Common myeloid progenitor, CD34-positive (primary cell): ENCODE data around the gene BNC2.
A peak's percentile ranks its signal among the peaks of the same experiment; 100 is the strongest.

Experiments used
- CTCF ChIA-PET: fragments of 350-600 bp; sonication (Branson Sonifier 250); formaldehyde crosslinking; loops from one replicate; lab custom pipeline; 2021; ENCODE audit warnings: antibody characterized with exemption; lab: Charles Lee
- POLR2A ChIA-PET: fragments of 350-600 bp; sonication (Branson Sonifier 250); formaldehyde crosslinking; loops from one replicate; lab custom pipeline; 2021; ENCODE audit warnings: antibody characterized with exemption; lab: Charles Lee
- DNase-seq, 3 donors: peaks; one replicate each; pipeline versions ENCODE4 v3.0.0 to v3.0.0-alpha.2; 2013
- H3K27ac ChIP-seq, 2 experiments: 1 replicate in 1 of 2; 2 replicates in 1 of 2; pipeline ENCODE4 v1.7.0; 2013; ENCODE audit warnings: inconsistent platforms in 2 of 2, low read length in 2 of 2, mild to moderate bottlenecking in 2 of 2, low read depth in 1 of 2, moderate library complexity in 1 of 2; ENCODE audit not compliant: severe bottlenecking in 2 of 2, insufficient read depth in 1 of 2, poor library complexity in 1 of 2
- H3K27me3 ChIP-seq, 5 experiments: replicated peaks in 2 of 5; 1 replicate in 3 of 5; 2 replicates in 2 of 5; pipeline versions ENCODE4 v1.6.1 to v1.7.0; 2013; ENCODE audit warnings: low read length in 4 of 5, mild to moderate bottlenecking in 2 of 5, moderate library complexity in 2 of 5, inconsistent platforms in 1 of 5; ENCODE audit not compliant: insufficient read depth in 5 of 5, control insufficient read depth in 4 of 5
- H3K36me3 ChIP-seq, 4 experiments: 1 replicate in 2 of 4; 2 replicates in 2 of 4; pipeline versions ENCODE4 v1.6.1 to v1.7.0; 2013; ENCODE audit warnings: low read length in 3 of 4, control low read depth in 1 of 4, mild to moderate bottlenecking in 1 of 4; ENCODE audit not compliant: control insufficient read depth in 4 of 4, insufficient read depth in 4 of 4
- H3K4me1 ChIP-seq, 4 experiments: 1 replicate in 3 of 4; 2 replicates in 1 of 4; pipeline versions ENCODE4 v1.6.1 to v1.7.1; 2013; ENCODE audit warnings: low read length in 3 of 4, mild to moderate bottlenecking in 3 of 4, control low read depth in 1 of 4, inconsistent platforms in 1 of 4, moderate library complexity in 1 of 4; ENCODE audit not compliant: control insufficient read depth in 4 of 4, insufficient read depth in 4 of 4; ENCODE audit errors: control extremely low read depth in 1 of 4
- H3K4me3 ChIP-seq, 7 experiments: 1 replicate in 4 of 7; 2 replicates in 3 of 7; pipeline versions ENCODE4 v1.5.1 to v1.7.0; 2013; ENCODE audit warnings: mild to moderate bottlenecking in 7 of 7, low read length in 6 of 7, moderate library complexity in 6 of 7, inconsistent platforms in 2 of 7, low read depth in 2 of 7, control low read depth in 1 of 7; ENCODE audit not compliant: insufficient read depth in 4 of 7, control insufficient read depth in 1 of 7; ENCODE audit errors: extremely low read depth in 1 of 7
- H3K9me3 ChIP-seq, 5 experiments: 1 replicate in 4 of 5; 2 replicates in 1 of 5; pipeline versions ENCODE4 v1.6.1 to v1.7.1; 2013; ENCODE audit warnings: low read length in 4 of 5, mild to moderate bottlenecking in 2 of 5, inconsistent platforms in 1 of 5, low read depth in 1 of 5, moderate library complexity in 1 of 5; ENCODE audit not compliant: control insufficient read depth in 4 of 5, insufficient read depth in 2 of 5; ENCODE audit errors: control extremely low read depth in 1 of 5
- WGBS: methylation state at CpG from one replicate; pipeline ENCODE4 v1.1.5; 2013; ENCODE audit not compliant: insufficient coverage; 5-methylcytosine and 5-hydroxymethylcytosine counted together

Gene BNC2

DNA sequence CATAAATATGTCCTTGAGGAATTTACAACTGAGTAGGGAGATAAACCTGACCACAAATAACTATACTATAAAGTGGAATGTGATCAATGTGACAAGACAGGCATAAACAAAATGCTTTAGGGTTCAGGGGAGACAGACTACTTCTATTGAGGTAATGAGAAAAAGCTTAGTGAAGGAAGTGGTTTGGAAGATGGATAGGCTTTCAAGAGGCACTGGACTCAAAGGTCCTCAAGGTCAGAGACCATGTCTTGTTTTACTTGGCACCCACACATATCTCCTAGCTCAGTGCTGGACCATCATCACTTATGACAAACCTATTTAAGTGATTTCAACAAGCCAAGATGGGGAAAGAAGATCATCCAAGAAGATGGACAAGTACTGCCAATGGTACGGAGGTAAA lies 257.8 kb downstream of the BNC2 start:
- ChIA-PET CTCF (no interaction called here), POLR2A (interaction anchor here (0.6 kb wide), 1 partner anchor 85 kb away, joined by 3 read pairs; no protein-coding TSS in a partner anchor)
- Histone ChIP-seq H3K36me3 (no peaks in the 10 kb centered on the region), H3K27me3 (peaks cover 0 to 4% (median 2%) of the 10 kb centered on the region in 5 experiments), H3K4me1 (no peaks in the 10 kb centered on the region), H3K27ac (no peak overlapping the region), H3K4me3 (no peak overlapping the region), H3K9me3 (no peaks in the 10 kb centered on the region)
- DNase-seq, result no peak
- 100% methylated on average over 1 of the region's 1 CpG for WGBS

DNA sequence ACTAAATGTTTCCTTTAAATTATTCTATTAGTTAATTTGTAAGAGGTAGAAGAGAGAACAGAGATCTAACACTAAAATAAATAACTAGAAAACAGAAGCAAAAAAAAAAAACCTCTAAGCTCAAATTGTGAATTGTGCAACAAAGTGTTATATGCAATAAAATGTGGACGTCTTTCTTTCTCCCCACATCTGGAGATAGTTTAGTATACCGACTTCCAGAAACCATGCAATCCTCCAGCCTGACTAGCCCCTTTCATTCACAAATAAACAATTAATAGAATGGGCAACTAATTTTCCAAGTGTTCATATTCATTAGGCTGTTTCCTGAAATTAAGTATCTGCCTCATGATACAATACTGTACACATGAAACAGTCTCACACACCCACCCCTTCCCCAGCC lies 258.5 kb downstream of the BNC2 start:
- Histone ChIP-seq H3K9me3 (no peaks in the 10 kb centered on the region), H3K4me1 (no peaks in the 10 kb centered on the region), H3K36me3 (no peaks in the 10 kb centered on the region), H3K27me3 (peaks cover 0 to 4% (median 2%) of the 10 kb centered on the region in 5 experiments), H3K4me3 (no peak overlapping the region), H3K27ac (no peak overlapping the region)
- ChIA-PET POLR2A (interaction anchor here (0.6 kb wide), 1 partner anchor 86 kb away, joined by 3 read pairs; no protein-coding TSS in a partner anchor), CTCF (no interaction called here)
- no peak for DNase-seq
- WGBS, result no CpG with 5 or more reads among the region's 2 CpGs

DNA sequence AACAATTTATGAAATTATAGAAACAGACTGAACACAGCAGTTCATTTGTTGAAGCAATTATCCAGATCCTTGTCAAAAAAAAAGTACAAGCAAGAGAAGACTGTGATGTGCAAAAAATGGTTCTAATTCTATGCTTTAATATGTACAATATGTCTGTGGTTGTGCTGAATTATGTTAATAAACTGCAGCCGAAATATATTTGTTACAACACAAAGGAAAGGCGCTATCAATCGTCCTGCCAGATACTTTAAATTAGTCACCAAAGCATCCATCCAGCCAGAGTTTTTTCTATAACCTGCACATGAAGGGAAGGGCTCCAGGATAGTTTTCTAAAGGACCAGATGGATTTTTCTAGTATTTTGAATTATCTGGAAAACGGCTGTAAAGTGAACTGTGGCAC lies 259.5 kb downstream of the BNC2 start:
- no peak overlapping the region for H3K27ac ChIP-seq
- POLR2A ChIA-PET, result no interaction called here
- H3K27me3 ChIP-seq, result peaks cover 0 to 4% (median 2%) of the 10 kb centered on the region in 5 experiments
- no peak overlapping the region for H3K4me3 ChIP-seq
- no peaks in the 10 kb centered on the region for H3K9me3 ChIP-seq
- WGBS, result no CpG with 5 or more reads among the region's 4 CpGs
- CTCF ChIA-PET, result no interaction called here
- no peaks in the 10 kb centered on the region for H3K36me3 ChIP-seq
- no peak for DNase-seq
- no peaks in the 10 kb centered on the region for H3K4me1 ChIP-seq

DNA sequence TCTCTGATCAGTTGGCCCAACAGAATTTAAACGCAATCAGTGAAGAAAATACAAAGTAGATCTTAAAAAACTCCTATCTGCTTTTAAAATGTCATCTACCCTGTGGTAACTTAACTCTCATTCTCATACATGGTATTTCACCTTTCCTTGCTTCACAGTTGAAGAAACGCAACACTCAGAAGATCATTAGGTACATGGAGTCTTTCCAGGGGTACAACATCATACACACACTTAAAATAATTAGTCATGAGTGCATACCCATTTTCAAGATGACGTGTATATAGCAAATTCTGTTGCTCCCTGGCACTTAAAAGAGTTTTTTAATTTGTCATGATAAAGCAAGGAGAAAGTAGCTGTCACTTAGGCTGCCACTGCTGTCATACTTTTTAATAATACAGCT lies 259.9 kb downstream of the BNC2 start:
- no peaks in the 10 kb centered on the region for H3K4me1 ChIP-seq
- ChIA-PET CTCF (no interaction called here), POLR2A (no interaction called here)
- no peaks in the 10 kb centered on the region for H3K9me3 ChIP-seq
- H3K36me3 ChIP-seq, result no peaks in the 10 kb centered on the region
- no peak overlapping the region for H3K27ac ChIP-seq
- peaks cover 0 to 4% (median 2%) of the 10 kb centered on the region in 5 experiments for H3K27me3 ChIP-seq
- no peak for DNase-seq
- no peak overlapping the region for H3K4me3 ChIP-seq
- 50% methylated on average over 2 of the region's 3 CpGs for WGBS

DNA sequence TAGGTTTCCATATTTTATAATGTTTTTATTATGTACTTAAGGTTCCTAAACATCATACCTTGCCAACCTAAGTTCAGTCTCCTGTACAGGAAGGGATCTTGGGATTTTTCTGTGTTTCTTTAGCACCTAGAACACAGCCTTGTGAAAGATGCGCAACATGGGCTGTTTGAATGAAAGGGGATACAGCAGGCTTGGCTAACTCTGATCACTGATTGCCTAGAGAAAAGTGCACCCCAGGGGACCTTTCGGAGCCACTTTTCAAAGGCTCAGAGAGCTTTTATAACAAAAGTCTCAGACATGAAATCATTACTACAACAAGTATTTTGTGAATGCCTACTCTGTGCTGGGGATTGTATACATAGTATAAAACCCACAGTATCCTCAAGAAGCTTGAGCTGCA lies 261.6 kb downstream of the BNC2 start:
- H3K27ac ChIP-seq, result no peak overlapping the region
- peaks cover 0 to 4% (median 2%) of the 10 kb centered on the region in 5 experiments for H3K27me3 ChIP-seq
- DNase-seq, result no peak
- no peaks in the 10 kb centered on the region for H3K4me1 ChIP-seq
- 100% methylated on average over 1 of the region's 2 CpGs for WGBS
- H3K9me3 ChIP-seq, result no peaks in the 10 kb centered on the region
- CTCF ChIA-PET, result no interaction called here
- no peaks in the 10 kb centered on the region for H3K36me3 ChIP-seq
- H3K4me3 ChIP-seq, result no peak overlapping the region
- POLR2A ChIA-PET, result no interaction called here

DNA sequence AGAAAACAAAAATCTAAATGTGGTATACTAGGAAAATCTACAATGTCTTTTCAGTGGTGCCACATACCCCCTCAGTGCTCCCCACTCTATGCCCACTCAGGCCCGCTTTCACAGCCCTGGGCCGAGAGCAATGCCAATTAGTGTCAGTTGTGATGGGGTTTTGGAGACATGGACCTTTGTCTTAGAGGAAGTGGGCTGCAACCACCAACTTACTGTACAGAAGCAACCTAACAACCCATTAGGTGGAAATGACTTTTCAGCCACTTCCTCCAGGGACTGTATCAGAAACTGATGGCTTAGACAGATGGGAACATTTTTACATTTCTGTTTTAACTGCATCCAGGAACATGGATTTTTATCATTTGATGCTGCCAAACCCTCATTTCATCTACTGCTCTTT lies 268.0 kb downstream of the BNC2 start:
- Histone ChIP-seq H3K27ac (no peak overlapping the region), H3K27me3 (no peaks in the 10 kb centered on the region), H3K4me1 (peaks cover 0 to 4% (median 0%) of the 10 kb centered on the region in 4 experiments), H3K9me3 (no peaks in the 10 kb centered on the region), H3K36me3 (no peaks in the 10 kb centered on the region), H3K4me3 (no peak overlapping the region)
- no CpG with 5 or more reads among the region's 2 CpGs for WGBS
- DNase-seq, result peak in 2 of 3 donors; percentile 4 to 17
- CTCF ChIA-PET, result no interaction called here
- POLR2A ChIA-PET, result no interaction called here

DNA sequence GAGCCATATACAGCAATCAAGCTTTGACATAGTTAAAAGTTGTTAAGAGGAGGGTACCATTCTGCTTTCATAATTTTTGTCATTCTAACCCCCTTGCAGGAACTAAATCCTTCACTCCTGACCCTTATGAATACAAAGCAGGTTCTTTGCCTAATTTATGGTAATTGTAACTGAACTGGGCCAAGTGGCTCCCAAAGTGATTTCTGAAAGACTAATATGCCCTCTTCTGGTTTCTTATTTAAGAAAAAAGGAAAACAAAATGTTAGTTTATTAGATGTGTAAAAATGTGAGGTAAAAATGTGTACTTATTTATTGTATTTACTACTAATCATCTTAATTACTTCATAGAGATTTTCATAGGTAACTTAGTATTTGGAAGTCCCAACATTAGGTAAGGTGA lies 268.5 kb downstream of the BNC2 start:
- Histone ChIP-seq H3K36me3 (no peaks in the 10 kb centered on the region), H3K27me3 (no peaks in the 10 kb centered on the region), H3K27ac (no peak overlapping the region), H3K4me3 (no peak overlapping the region), H3K4me1 (peaks cover 0 to 4% (median 0%) of the 10 kb centered on the region in 4 experiments), H3K9me3 (no peaks in the 10 kb centered on the region)
- CTCF ChIA-PET, result no interaction called here
- no peak for DNase-seq
- POLR2A ChIA-PET, result interaction anchor here (0.6 kb wide), 1 partner anchor 629 kb away, joined by 3 read pairs; no protein-coding TSS in a partner anchor
